ENCODE results near the gene HGFAC.
"Not testable (repeated sequence)": the region's sequence is repeated elsewhere in the genome, so short reads cannot be mapped to it uniquely, and the experiment has no call there.

The HGFAC gene

GRCh38 chr4:3441501-3442459, at the start of gene HGFAC:
HGFAC (plus strand) TSS chr4:3441968; CDS start chr4:3442002, 34 bp downstream.
- DNase-seq: no peak

GRCh38 chr4:3392321-3392720, 49.4 kb upstream of the HGFAC start:
- DNase-seq: no peak

- DNase-seq: no peak
These were observed 48.6 kb upstream of the HGFAC start for GRCh38 chr4:3393171-3393570.

- DNase-seq: no peak
These were observed 45.2 kb upstream of the HGFAC start for GRCh38 chr4:3396600-3396999.

- no peak for DNase-seq
These were observed 44.6 kb upstream of the HGFAC start for GRCh38 chr4:3397128-3397527.

GRCh38 chr4:3399277-3400194, 42.2 kb upstream of the HGFAC start:
- no peak for DNase-seq

DNA sequence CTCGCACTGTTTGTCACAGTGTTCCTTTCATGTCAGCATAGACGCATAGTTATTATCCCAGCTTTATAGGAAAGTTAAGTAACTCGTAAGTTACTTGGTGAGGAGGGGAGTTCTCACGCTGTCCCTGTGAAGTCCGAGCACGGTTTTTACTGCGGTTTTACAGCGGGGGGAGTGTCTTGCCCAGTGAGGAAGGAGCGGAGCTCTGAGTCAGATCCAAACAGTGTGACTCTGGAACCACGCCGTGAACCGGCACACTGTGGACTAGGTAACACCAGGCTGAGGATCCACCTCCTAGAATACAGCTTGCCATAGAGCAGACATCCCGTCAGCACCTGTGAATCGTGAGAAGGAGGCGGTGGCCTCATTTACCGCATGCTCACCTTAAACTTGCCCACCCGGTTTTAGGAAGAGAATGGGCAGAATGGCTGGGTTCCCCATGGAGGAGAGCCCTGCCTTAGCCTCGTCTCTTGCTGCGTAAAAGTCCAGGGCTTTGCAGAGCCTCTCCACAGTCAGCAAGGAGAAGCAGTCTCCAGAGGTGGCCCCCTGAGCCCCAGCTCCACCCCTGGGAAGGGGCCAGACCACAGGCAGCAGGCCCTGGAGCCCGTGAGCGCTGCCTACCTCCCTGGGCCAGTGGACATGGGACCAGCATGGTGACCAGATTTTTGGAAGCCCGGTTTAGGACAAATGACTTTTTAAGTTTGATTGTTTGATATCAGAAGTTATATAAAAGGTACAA, 40.2 kb upstream of the HGFAC start:
- DNase-seq: no peak

- no peak for DNase-seq
These were observed 39.0 kb upstream of the HGFAC start for GRCh38 chr4:3402491-3403347.

DNA sequence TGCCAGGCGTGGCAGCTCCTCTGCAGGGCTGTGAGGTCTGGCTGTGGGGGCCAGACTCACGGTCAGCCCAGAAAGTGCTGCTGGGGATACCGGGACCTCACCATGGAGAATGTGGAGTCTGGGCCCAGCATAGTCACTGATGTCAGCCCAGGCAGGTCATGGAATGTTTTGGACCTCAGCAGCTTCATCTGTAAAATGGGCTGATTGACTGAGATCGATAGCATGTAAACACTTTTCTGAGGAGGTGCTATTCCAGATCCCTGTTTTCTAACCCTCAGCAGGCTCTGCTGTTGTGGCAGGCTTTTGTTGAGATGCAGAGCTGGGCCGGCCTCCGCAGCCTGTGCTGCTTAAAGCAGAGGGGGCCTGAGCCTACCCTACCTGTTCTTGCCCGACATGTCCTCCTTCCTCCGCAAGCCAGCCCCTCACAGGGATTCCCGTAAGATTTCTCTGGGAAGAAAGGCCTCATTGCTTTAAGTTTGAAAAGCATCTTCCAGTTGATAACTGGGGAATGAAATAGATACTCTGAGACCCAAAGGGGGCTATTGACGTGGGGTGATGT, 38.3 kb upstream of the HGFAC start:
- DNase-seq: no peak

DNA sequence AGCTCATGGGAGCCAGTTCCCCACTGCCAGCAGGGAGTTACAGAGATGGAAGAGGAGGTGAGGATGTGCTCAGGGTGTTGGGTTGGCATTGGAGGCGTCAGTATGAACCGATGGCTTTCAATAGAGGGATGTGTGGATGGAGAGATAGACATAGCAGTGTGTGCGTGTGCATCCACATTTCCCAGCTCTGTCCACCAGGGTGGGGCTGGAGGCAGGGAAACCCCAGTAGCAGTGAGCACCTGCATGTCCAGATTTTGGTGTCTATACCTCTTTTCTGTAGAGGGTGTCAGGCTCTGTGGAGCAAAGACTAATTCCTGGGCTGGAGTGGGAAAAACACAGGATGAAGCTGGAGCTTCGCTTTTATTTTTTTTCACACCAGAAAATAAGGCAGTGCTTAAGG, 37.2 kb upstream of the HGFAC start:
- DNase-seq: no peak

- DNase-seq: no peak
These were observed 36.6 kb upstream of the HGFAC start for GRCh38 chr4:3405176-3405575.

DNA sequence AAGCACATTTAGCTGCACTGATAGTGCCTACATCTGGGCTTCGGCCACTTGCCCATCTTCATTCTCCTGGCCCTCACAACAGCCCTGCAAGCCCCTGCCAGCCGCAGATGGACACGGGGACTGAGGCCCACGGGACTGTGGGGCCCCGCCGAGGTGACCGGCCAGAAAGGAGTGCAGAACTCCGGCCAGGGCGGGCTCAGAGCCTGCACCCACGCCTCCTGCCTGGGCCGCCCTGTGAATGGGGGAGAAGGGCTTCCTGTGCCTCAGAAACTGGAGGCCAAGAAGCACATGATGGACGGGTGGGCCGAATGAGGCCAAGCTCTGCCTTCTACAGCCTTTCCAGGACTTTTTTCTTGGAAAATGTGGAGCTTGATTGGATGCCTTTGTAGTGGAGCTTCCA, 35.7 kb upstream of the HGFAC start:
- DNase-seq: no peak

- DNase-seq: no peak
These were observed 35.3 kb upstream of the HGFAC start for GRCh38 chr4:3406431-3406830.

DNA sequence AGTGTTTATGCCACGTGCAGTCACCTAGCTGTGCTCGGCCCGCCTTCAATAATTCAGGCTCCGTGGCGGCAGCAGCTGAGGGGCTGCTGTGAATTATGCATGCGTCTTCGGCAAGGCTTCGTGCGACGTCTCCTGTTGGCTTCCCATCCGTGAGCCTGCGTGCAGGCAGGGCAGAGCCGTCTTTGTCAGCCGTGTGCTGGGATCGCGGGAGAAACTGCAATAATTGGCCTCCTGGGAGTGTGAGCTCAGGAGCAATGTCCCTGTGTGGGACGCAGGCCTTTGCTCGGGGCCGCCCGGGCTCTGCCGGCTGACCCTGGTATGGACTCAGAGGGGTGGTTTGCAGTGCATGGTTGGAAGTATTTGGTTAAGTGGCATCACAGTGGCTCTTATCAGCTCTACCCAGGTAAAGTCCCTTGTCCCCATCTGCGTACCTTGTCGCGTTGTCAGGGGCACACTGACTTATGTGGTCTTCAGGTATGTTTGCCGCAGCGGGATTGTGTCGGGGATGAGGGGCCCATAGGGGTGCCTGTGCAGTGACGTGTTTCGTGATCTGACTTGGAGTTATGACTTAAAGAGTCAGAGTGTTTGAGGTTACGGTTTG, 34.5 kb upstream of the HGFAC start:
- DNase-seq: no peak

DNA sequence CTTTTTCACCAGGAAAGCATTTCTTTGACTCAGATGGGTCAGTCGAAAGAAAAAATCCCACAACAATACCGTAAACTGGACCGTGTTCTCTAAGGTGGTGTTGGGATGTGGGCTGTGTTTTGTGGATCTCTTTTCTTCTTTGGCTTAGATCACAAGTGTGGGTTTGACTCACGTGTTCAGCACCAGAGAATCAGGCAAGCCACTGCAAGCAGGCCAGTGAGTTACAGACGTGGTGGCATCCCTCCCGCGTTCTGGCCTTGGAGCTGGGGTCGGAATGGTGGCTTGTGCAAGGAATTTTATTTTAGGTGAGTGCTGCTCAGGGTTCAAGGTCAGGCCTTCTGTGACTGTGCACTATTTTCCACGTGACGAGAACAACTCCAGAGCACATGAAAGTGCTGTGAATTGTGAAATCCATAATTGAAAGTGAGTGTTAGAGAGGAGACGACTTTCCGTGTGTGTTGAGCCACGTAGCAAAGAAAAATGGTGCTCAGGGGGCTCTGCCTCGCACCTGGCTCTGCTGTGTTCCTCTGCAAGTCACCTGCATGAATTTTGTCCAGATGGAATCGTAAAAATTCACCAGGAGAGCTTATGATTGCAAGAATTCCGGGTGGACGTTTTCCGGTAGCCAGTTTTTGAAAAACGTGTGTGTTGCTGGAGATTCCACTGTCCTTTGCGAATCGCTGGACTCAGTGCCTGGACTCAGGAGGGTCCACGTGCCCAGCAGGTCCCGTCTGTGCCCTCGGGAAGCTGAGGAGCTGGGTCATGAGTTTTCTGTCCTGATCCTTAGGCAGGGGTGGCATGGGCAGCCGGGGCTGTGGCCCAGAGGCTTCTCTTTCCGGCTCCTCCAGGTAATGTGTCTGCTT, 33.6 kb upstream of the HGFAC start:
- no peak for DNase-seq

GRCh38 chr4:3408793-3409330, 32.9 kb upstream of the HGFAC start:
- no peak for DNase-seq

- DNase-seq: no peak
These were observed 32.1 kb upstream of the HGFAC start for GRCh38 chr4:3409571-3410091.

DNA sequence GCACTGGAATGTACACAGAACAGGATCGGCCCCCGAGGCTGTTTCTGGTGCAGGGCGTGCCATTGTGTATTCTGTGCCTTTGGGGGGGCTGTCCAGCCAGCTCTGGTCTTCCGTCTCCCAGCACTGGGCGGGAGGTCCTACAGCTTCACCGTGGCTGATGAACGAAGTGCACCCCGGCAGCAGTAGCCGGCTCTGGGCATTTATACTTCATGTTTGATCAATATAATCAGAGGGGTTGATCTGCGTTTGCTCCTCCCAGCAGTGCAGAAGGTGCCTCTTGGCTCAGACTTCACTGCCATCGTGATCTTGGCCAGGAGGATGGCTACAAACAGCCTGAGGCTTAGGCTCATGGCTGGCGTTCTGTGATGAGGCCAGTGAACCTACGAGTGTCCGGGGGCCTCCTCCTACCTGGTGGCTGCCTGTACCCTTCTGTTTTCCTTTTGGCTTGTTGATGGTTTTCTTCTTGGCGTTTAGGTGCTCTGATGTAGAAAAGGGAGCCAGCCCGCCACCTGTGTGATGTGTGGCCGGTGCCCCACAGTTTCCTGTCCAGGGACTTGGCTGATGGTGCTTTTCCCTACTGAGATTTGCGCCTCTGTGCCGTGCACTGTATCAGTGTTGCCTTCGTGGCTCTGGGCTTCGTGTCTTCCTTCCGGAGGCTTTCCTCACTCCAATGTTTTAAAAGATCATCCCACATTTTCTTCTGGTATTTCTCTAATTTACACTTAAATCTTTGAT, 31.2 kb upstream of the HGFAC start:
- DNase-seq: no peak

DNA sequence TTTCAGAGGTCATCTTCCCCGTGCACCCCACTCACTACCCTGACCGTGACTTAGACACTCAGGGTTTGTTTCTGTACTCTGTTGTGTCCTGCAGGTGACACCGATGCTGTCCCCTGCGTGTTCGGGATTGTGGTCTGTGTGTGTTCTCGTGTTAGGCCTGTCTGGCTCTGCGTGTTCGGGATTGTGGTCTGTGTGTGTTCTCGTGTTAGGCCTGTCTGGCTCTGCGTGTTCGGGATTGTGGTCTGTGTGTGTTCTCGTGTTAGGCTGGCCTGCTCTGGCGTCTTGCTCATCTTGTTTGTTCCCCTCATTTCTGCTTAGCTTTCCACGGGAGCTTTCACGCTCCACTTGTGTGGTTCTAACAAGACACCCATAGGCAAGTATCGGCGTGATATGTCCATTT, 30.6 kb upstream of the HGFAC start:
- DNase-seq: not testable (repeated sequence)
